B cell (primary cell): Measurements from ENCODE around the gene PUM1. TPM values are rescaled to one million over a fixed set of nuclear protein-coding genes. Genes with fewer than 3 reads are reported as not detected.

ENCODE experiments used
- ATAC-seq: fragments of 200-7000 bp; cut with Tn5 transposase; one replicate; pipeline ENCODE4 v1.10.0; 2021; ENCODE audit warnings: low read depth, mild to moderate bottlenecking, moderate number of reproducible peaks, moderate library complexity
- CTCF ChIA-PET: fragments of 350-600 bp; sonication (Branson Sonifier 250); formaldehyde crosslinking; loops from one replicate; lab custom pipeline; 2021; ENCODE audit warnings: antibody characterized with exemption, inconsistent platforms; lab: Charles Lee
- POLR2A ChIA-PET: fragments of 350-600 bp; sonication (Branson Sonifier 250); formaldehyde crosslinking; loops from one replicate; lab custom pipeline; 2021; ENCODE audit warnings: antibody characterized with exemption; lab: Charles Lee
- DNase-seq: peaks from one replicate; pipeline ENCODE4 v3.0.0; 2013
- H2AFZ ChIP-seq: 2 replicates; pipeline ENCODE4 v1.6.1; 2012; ENCODE audit warnings: mild to moderate bottlenecking, low read depth, low read length; ENCODE audit not compliant: insufficient read depth, poor library complexity, severe bottlenecking
- H3K27ac ChIP-seq, 2 donors: 1 replicate in 1 of 2; 2 replicates in 1 of 2; pipeline ENCODE4 v1.5.1; 2012 to 2013; ENCODE audit warnings: low read length in 2 of 2, mild to moderate bottlenecking in 2 of 2, moderate library complexity in 1 of 2
- H3K27me3 ChIP-seq, 4 experiments: fragments of 200-600 bp in 1 of 4; sonication (generic) in 1 of 4; replicated peaks in 1 of 4; 1 replicate in 2 of 4; 2 replicates in 2 of 4; pipeline versions ENCODE4 v1.6.1 to v1.7.0; 2013 to 2016; ENCODE audit warnings: low read length in 3 of 4, mild to moderate bottlenecking in 2 of 4, mixed read lengths in 1 of 4, moderate library complexity in 1 of 4; ENCODE audit not compliant: insufficient read depth in 4 of 4, control insufficient read depth in 3 of 4; ENCODE audit errors: control extremely low read depth in 1 of 4
- H3K36me3 ChIP-seq, 2 experiments: replicated peaks in 1 of 2; 1 replicate in 1 of 2; 2 replicates in 1 of 2; pipeline versions ENCODE4 v1.6.1 to v1.7.1; 2013; ENCODE audit warnings: low read length in 1 of 2; ENCODE audit not compliant: insufficient read depth in 2 of 2, control insufficient read depth in 1 of 2; ENCODE audit errors: control extremely low read depth in 1 of 2, extremely low read depth in 1 of 2
- H3K4me1 ChIP-seq, 2 donors: fragments of 200-600 bp in 1 of 2; sonication (generic) in 1 of 2; 1 replicate in 1 of 2; 2 replicates in 1 of 2; pipeline versions ENCODE4 v1.5.1 to v1.6.1; 2013 to 2017; ENCODE audit warnings: low read length in 2 of 2; ENCODE audit not compliant: control insufficient read depth in 2 of 2, insufficient read depth in 2 of 2
- H3K4me2 ChIP-seq: replicated peaks from 2 replicates; pipeline ENCODE3; 2012; ENCODE audit warnings: mild to moderate bottlenecking, low read depth, low read length; ENCODE audit not compliant: poor library complexity, severe bottlenecking
- H3K4me3 ChIP-seq, 5 experiments: fragments of 200-600 bp in 1 of 5; sonication (generic) in 1 of 5; 1 replicate in 3 of 5; 2 replicates in 2 of 5; pipeline versions ENCODE4 v1.5.1 to v1.7.0; 2011 to 2016; ENCODE audit warnings: low read length in 4 of 5, mild to moderate bottlenecking in 4 of 5, low read depth in 2 of 5, control low read depth in 1 of 5, moderate library complexity in 1 of 5; ENCODE audit not compliant: insufficient read depth in 1 of 5; ENCODE audit errors: control extremely low read depth in 1 of 5, extremely low read depth in 1 of 5
- H3K79me2 ChIP-seq: fragments of 200-600 bp; sonication (generic); one replicate; pipeline ENCODE4 v1.6.0; 2016; ENCODE audit warnings: low read length; ENCODE audit not compliant: control insufficient read depth, insufficient read depth
- H3K9ac ChIP-seq: fragments of 200-600 bp; sonication (generic); 2 replicates; pipeline ENCODE4 v1.6.1; 2017; ENCODE audit warnings: mild to moderate bottlenecking, low read length, moderate library complexity
- H3K9me3 ChIP-seq, 3 donors: one replicate each; pipeline versions ENCODE4 v1.6.1 to v1.7.1; 2013; ENCODE audit warnings: low read length in 2 of 3; ENCODE audit not compliant: control insufficient read depth in 2 of 3, insufficient read depth in 1 of 3; ENCODE audit errors: control extremely low read depth in 1 of 3
- H4K20me1 ChIP-seq: 2 replicates; pipeline ENCODE4 v1.6.0; 2012; ENCODE audit warnings: mild to moderate bottlenecking, low read length; ENCODE audit not compliant: insufficient read depth, control insufficient read depth, poor library complexity, severe bottlenecking
- H3K27ac Mint-ChIP-seq: one replicate; pipeline ENCODE4 v1.8.0; 2021; ENCODE audit warnings: mixed read lengths
- H3K27me3 Mint-ChIP-seq: one replicate; pipeline ENCODE4 v1.8.0; 2021; ENCODE audit warnings: mixed read lengths
- H3K4me1 Mint-ChIP-seq: one replicate; pipeline ENCODE4 v1.8.0; 2021; ENCODE audit warnings: mixed read lengths
- H3K4me3 Mint-ChIP-seq: one replicate; pipeline ENCODE4 v1.8.0; 2021; ENCODE audit warnings: mixed read lengths
- H3K9me3 Mint-ChIP-seq: one replicate; pipeline ENCODE4 v1.8.0; 2022; ENCODE audit warnings: mixed read lengths; ENCODE audit not compliant: insufficient read depth
- EZH2 ChIP-seq: IDR thresholded peaks from 2 replicates; pipeline ENCODE4 v1.6.1; 2012; ENCODE audit warnings: borderline replicate concordance, low read depth, mild to moderate bottlenecking, moderate library complexity, low read length; ENCODE audit not compliant: insufficient read depth, poor library complexity, severe bottlenecking
- WGBS: methylation state at CpG from one replicate; pipeline ENCODE4 v1.1.5; 2013; ENCODE audit warnings: missing lambda C conversion rate; ENCODE audit not compliant: insufficient coverage; 5-methylcytosine and 5-hydroxymethylcytosine counted together
- intact Hi-C: fragments of 100-400 bp; cut with micrococcal nuclease; formaldehyde crosslinking; loops from one replicate; pipeline ENCODE4 v1.10.0; 2022
- polyA plus RNA-seq: library from polyadenylated mRNA; depleted of rRNA; stranded (reverse); fragments of >200 nt; gene quantifications from 2 replicates; pipeline ENCODE4 v1.2.3, GENCODE V29; 2012
- total RNA-seq, 2 donors: library from RNA; stranded (reverse); fragments of 120-200 nt in 1 of 2; gene quantifications; 1 replicate in 1 of 2; 2 replicates in 1 of 2; pipeline versions ENCODE4 v1.2.3 to v1.2.4, GENCODE V29; 2013 to 2022
- TF ChIP-seq, protein P1 (sequence below): fragments of 200-600 bp; IDR thresholded peaks from one replicate; pipeline ENCODE4 v1.8.0; 2022; ENCODE audit warnings: antibody characterized with exemption, mild to moderate bottlenecking

PUM1 gene
- total and polyA plus RNA-seq, 2 donors (not counting 1 experiment from before 2014, with no cell fraction given) = 52.8 to 177 TPM

DNA sequence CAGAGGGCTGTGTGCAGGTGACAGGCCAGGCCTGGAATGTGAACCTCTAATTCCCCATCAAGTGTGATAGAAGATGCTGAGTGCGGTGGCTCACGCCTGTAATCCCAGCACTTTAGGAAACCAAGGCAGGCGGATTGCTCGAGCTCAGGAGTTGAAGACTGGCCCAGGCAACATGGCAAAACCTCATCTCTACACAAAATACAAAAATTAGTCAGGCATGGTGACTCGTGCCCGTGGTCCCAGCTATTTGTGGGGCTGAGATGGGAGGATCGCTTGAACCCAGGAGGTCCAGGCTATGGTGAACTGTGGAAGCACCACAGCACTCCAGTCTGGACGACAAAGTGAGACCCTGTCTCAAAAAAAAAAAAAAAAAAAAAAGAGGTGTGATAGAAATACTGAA, 40.1 kb upstream of the PUM1 start:
- WGBS = 100% methylated on average over 3 of the region's 8 CpGs
- H3K36me3 ChIP-seq = no peaks in the 10 kb centered on the region
- no peaks in the 10 kb centered on the region for H4K20me1 ChIP-seq
- peaks cover 8% of the 10 kb centered on the region for H3K4me1 Mint-ChIP-seq
- no peaks in the 10 kb centered on the region for H3K9me3 Mint-ChIP-seq
- no peak overlapping the region for H2AFZ ChIP-seq
- DNase-seq = no peak
- intact Hi-C loops = no loop called here
- peaks cover 3% of the 10 kb centered on the region for H3K27me3 Mint-ChIP-seq
- no peak overlapping the region for H3K27ac Mint-ChIP-seq
- H3K4me2 ChIP-seq = no peak overlapping the region
- no peak overlapping the region for H3K9ac ChIP-seq
- H3K4me1 ChIP-seq = peaks cover 0 to 5% of the 10 kb centered on the region in 2 donors
- no peak overlapping the region for H3K4me3 ChIP-seq
- no peaks in the 10 kb centered on the region for H3K27me3 ChIP-seq
- no peak for TF ChIP-seq EZH2
- TF ChIP-seq, protein P1, sequence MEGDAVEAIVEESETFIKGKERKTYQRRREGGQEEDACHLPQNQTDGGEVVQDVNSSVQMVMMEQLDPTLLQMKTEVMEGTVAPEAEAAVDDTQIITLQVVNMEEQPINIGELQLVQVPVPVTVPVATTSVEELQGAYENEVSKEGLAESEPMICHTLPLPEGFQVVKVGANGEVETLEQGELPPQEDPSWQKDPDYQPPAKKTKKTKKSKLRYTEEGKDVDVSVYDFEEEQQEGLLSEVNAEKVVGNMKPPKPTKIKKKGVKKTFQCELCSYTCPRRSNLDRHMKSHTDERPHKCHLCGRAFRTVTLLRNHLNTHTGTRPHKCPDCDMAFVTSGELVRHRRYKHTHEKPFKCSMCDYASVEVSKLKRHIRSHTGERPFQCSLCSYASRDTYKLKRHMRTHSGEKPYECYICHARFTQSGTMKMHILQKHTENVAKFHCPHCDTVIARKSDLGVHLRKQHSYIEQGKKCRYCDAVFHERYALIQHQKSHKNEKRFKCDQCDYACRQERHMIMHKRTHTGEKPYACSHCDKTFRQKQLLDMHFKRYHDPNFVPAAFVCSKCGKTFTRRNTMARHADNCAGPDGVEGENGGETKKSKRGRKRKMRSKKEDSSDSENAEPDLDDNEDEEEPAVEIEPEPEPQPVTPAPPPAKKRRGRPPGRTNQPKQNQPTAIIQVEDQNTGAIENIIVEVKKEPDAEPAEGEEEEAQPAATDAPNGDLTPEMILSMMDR = no peak
- no peaks in the 10 kb centered on the region for H3K9me3 ChIP-seq
- ATAC-seq = no peak
- H3K4me3 Mint-ChIP-seq = no peak overlapping the region
- ChIA-PET CTCF (interaction anchor here (0.7 kb wide), 1 partner anchor 57 kb away, joined by 4 read pairs; no protein-coding TSS in a partner anchor), POLR2A (no interaction called here)
- no peaks in the 10 kb centered on the region for H3K79me2 ChIP-seq
- H3K27ac ChIP-seq = no peak overlapping the region

DNA sequence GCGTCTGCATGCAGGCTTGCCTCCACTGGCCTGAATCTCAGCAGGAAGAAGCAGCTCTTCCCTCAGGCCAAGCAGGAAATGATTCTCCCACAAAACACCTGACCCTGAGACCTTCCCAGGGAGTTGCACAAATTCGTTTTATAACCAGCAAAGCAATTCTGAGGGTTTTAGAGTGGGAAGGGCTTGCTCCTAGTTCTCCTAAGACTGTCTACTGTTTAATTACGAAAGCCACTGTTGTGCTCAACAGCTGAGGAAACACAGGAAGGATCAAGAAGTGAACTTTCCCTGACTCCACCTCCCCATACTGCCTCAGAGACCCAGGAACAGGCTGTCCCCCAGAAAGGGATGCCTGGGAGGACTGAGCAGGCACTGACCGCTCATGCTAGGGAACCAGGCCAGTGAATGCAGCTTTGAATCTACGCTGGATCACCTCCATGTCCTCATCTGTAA, 37.0 kb upstream of the PUM1 start:
- Mint-ChIP-seq H3K27ac (no peak overlapping the region), H3K9me3 (no peaks in the 10 kb centered on the region), H3K4me3 (no peak overlapping the region), H3K27me3 (no peaks in the 10 kb centered on the region), H3K4me1 (no peaks in the 10 kb centered on the region)
- no peak overlapping the region for H3K27ac ChIP-seq
- no peak overlapping the region for H3K4me2 ChIP-seq
- no peaks in the 10 kb centered on the region for H3K79me2 ChIP-seq
- no peaks in the 10 kb centered on the region for H3K4me1 ChIP-seq
- ChIA-PET POLR2A (interaction anchor here (0.5 kb wide), 1 partner anchor 1611 kb away, joined by 7 read pairs; no protein-coding TSS in a partner anchor), CTCF (no interaction called here)
- DNase-seq (no peak), ATAC-seq (no peak)
- H2AFZ ChIP-seq = no peak overlapping the region
- intact Hi-C loops = no loop called here
- no peaks in the 10 kb centered on the region for H3K9me3 ChIP-seq
- TF ChIP-seq, protein P1 = no peak
- TF ChIP-seq EZH2 = no peak
- no peak overlapping the region for H3K4me3 ChIP-seq
- H4K20me1 ChIP-seq = no peaks in the 10 kb centered on the region
- no peaks in the 10 kb centered on the region for H3K36me3 ChIP-seq
- no peaks in the 10 kb centered on the region for H3K27me3 ChIP-seq
- no peak overlapping the region for H3K9ac ChIP-seq
- 84% methylated on average over 4 of the region's 5 CpGs for WGBS
